Uterus (tissue), 4 donors: Measurements from ENCODE around the gene SACM1L. TPM values are rescaled to one million over a fixed set of nuclear protein-coding genes. Genes with fewer than 3 reads are reported as not detected.

ENCODE experiments used
- DNase-seq, 2 donors: peaks; one replicate each; pipeline ENCODE4 v3.0.0-alpha.2; 2019 to 2020
- H3K27ac ChIP-seq, 2 donors: fragments of 200-600 bp; sonication (generic); 1 replicate in 1 of 2; 2 replicates in 1 of 2; pipeline ENCODE4 v1.5.1; 2016 to 2018
- H3K27me3 ChIP-seq, 2 donors: fragments of 200-600 bp; sonication (generic); one replicate each; pipeline ENCODE4 v1.5.1; 2018 to 2019; ENCODE audit warnings: control low read depth in 1 of 2
- H3K36me3 ChIP-seq, 2 donors: fragments of 200-600 bp; sonication (generic); one replicate each; pipeline ENCODE4 v1.5.1; 2019; ENCODE audit warnings: control low read depth in 1 of 2
- H3K4me1 ChIP-seq, 2 donors: fragments of 200-600 bp; sonication (generic); one replicate each; pipeline ENCODE4 v1.5.1; 2018 to 2019; ENCODE audit warnings: control low read depth in 1 of 2
- H3K4me3 ChIP-seq, 2 donors: fragments of 200-600 bp; sonication (generic); 1 replicate in 1 of 2; 2 replicates in 1 of 2; pipeline ENCODE4 v1.5.1; 2018 to 2019; ENCODE audit warnings: mild to moderate bottlenecking in 1 of 2
- H3K9me3 ChIP-seq, 2 donors: fragments of 200-600 bp; sonication (generic); one replicate each; pipeline ENCODE4 v1.5.1; 2019; ENCODE audit warnings: control low read depth in 1 of 2
- POLR2A ChIP-seq, 2 donors: fragments of 450-650 bp; IDR thresholded peaks; one replicate each; pipeline ENCODE4 v1.6.1; 2016; ENCODE audit warnings: antibody characterized with exemption in 2 of 2, mild to moderate bottlenecking in 1 of 2, moderate library complexity in 1 of 2
- intact Hi-C: fragments of 100-400 bp; cut with DNase I; formaldehyde crosslinking; loops from one replicate; pipeline ENCODE4 v1.15.1; 2023; ENCODE audit warnings: low total_unique reads
- total RNA-seq, 4 donors: library from RNA; depleted of rRNA in 3 of 4; stranded (reverse); fragments of >200 nt in 3 of 4; gene quantifications; one replicate each; pipeline versions ENCODE4 v1.1.0 to v1.2.4, GENCODE V29; 2014 to 2023
- TF ChIP-seq, protein P1 (sequence below), 4 experiments: fragments of 200-600 bp in 2 of 4; fragments of 450-650 bp in 2 of 4; sonication (generic) in 2 of 4; IDR thresholded peaks; one replicate each; pipeline ENCODE4 v1.5.1; 2016 to 2019; ENCODE audit warnings: antibody characterized with exemption in 4 of 4, mild to moderate bottlenecking in 2 of 4, moderate library complexity in 1 of 4
- donor health status: DM: yes; HTN: yes; CAD: no.

Gene SACM1L
- total RNA-seq, 4 donors from 2014 or later: 24.3 to 83.0 (median 68.7) TPM

- H3K27me3 ChIP-seq: no peaks in the 10 kb centered on the region
- no peaks in the 10 kb centered on the region for H3K9me3 ChIP-seq
- no peak overlapping the region for H3K27ac ChIP-seq
- H3K36me3 ChIP-seq: no peaks in the 10 kb centered on the region
- intact Hi-C loops: no loop called here
- no peak for DNase-seq
- H3K4me1 ChIP-seq: no peaks in the 10 kb centered on the region
- TF ChIP-seq POLR2A (IDR thresholded peaks at IDR 0.05): no peak
- TF ChIP-seq, protein P1, sequence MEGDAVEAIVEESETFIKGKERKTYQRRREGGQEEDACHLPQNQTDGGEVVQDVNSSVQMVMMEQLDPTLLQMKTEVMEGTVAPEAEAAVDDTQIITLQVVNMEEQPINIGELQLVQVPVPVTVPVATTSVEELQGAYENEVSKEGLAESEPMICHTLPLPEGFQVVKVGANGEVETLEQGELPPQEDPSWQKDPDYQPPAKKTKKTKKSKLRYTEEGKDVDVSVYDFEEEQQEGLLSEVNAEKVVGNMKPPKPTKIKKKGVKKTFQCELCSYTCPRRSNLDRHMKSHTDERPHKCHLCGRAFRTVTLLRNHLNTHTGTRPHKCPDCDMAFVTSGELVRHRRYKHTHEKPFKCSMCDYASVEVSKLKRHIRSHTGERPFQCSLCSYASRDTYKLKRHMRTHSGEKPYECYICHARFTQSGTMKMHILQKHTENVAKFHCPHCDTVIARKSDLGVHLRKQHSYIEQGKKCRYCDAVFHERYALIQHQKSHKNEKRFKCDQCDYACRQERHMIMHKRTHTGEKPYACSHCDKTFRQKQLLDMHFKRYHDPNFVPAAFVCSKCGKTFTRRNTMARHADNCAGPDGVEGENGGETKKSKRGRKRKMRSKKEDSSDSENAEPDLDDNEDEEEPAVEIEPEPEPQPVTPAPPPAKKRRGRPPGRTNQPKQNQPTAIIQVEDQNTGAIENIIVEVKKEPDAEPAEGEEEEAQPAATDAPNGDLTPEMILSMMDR (IDR thresholded peaks at IDR 0.05): no peak
- no peak overlapping the region for H3K4me3 ChIP-seq
These were observed 85.7 kb downstream of the SACM1L start for GRCh38 chr3:45774581-45775521.

- Histone ChIP-seq H3K27me3 (no peaks in the 10 kb centered on the region), H3K4me1 (no peaks in the 10 kb centered on the region), H3K9me3 (no peaks in the 10 kb centered on the region), H3K27ac (no peak overlapping the region), H3K4me3 (no peak overlapping the region), H3K36me3 (no peaks in the 10 kb centered on the region)
- TF ChIP-seq, protein P1 (IDR thresholded peaks at IDR 0.05): no peak
- TF ChIP-seq POLR2A (IDR thresholded peaks at IDR 0.05): no peak
- intact Hi-C loops: no loop called here
- DNase-seq: no peak
These were observed 86.5 kb downstream of the SACM1L start for GRCh38 chr3:45775571-45776300.

DNA sequence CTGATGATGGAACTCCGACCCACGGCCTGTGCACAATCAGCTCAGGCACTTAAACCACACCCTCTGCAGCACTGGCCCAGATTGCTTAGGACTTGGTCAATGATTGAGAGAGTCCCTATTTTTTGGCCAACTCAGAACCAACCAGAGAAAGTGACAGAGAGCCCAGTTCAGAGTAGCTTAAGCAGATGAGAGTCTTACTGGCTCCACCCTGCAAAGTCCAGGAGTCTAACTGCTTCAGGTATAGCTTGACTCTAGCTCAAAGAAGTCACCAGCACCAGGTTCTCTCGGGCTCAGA, 87.1 kb downstream of the SACM1L start:
- H3K36me3 ChIP-seq: no peaks in the 10 kb centered on the region
- TF ChIP-seq, protein P1 (IDR thresholded peaks at IDR 0.05): no peak
- no peak for TF ChIP-seq POLR2A (IDR thresholded peaks at IDR 0.05)
- H3K9me3 ChIP-seq: no peaks in the 10 kb centered on the region
- intact Hi-C loops: no loop called here
- DNase-seq: no peak
- no peak overlapping the region for H3K4me3 ChIP-seq
- H3K27me3 ChIP-seq: no peaks in the 10 kb centered on the region
- no peaks in the 10 kb centered on the region for H3K4me1 ChIP-seq
- H3K27ac ChIP-seq: no peak overlapping the region

- no peaks in the 10 kb centered on the region for H3K9me3 ChIP-seq
- TF ChIP-seq, protein P1 (IDR thresholded peaks at IDR 0.05): no peak
- TF ChIP-seq POLR2A (IDR thresholded peaks at IDR 0.05): no peak
- intact Hi-C loops: no loop called here
- H3K4me3 ChIP-seq: no peak overlapping the region
- H3K27me3 ChIP-seq: no peaks in the 10 kb centered on the region
- H3K36me3 ChIP-seq: no peaks in the 10 kb centered on the region
- no peak for DNase-seq
- H3K27ac ChIP-seq: no peak overlapping the region
- H3K4me1 ChIP-seq: no peaks in the 10 kb centered on the region
These were observed 87.4 kb downstream of the SACM1L start for GRCh38 chr3:45776611-45777010.
